ENCODE data around the gene KPTN.

DNA sequence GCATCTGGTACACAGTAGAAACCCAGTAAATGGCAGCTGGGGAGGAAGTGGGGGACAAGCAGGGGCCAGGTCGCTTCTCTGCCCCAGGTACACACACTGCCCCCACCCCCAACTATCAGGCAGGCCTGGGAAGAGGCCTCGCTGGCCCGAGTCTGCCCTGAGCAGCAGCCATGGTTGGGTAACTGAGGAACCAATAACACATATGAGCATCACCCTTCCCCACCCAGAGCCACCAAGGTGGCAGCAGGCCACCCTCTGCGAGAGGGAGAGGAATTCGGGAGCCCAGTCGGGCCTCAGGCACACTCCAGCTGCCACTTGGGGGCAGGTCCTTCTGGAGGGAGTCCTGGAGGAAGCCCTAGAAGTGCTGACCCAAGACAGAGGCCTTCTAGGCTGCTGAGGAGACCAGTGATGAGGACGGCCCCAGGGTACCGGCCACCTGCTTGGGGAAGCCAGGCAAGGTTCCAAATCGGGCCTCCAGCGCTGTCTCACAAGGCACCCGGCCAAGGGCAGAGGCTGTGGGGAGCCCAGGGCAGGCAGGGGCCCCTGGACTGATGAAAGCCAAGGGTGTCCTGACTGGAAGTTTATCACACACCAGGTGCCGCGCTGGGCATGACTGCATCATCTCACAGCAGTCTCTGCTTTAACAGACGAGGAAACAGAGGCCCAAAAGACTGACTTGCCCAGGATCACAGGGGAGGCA lies 14.0 kb upstream of the KPTN start:
- TF ChIP-seq POLR2A (IDR thresholded peaks at IDR 0.05; ENCODE audit: low read length) = no peak
- TF ChIP-seq GATA1 (IDR thresholded peaks at IDR 0.05; ENCODE audit: low read depth, low read length) = no peak

Measured in erythroblast (primary cell).